Epithelial cell of esophagus (primary cell): ENCODE results near the gene LTBP3.
A peak's percentile ranks its signal among the peaks of the same experiment; 100 is the strongest.

Experiments
- DNase-seq: peaks from one replicate; pipeline ENCODE4 v3.0.0; 2010; ENCODE audit warnings: low read depth
- H3K4me3 ChIP-seq: 2 replicates; pipeline ENCODE4 v1.5.1; 2011; ENCODE audit warnings: mild to moderate bottlenecking, low read length, control low read depth
- CTCF ChIP-seq: IDR thresholded peaks from 2 replicates; pipeline ENCODE4 v1.5.1; 2011; ENCODE audit warnings: low read depth, mild to moderate bottlenecking, low read length, control low read depth, inconsistent platforms; ENCODE audit not compliant: insufficient read depth; ENCODE audit errors: missing control alignments

LTBP3 gene

GRCh38 chr11:65552388-65552951 is 5.7 kb downstream of the LTBP3 start:
- no peak for DNase-seq
- no peak for TF ChIP-seq CTCF
- H3K4me3 ChIP-seq = no peak overlapping the region

- DNase-seq = peak; percentile 54
- peak; percentile 52 for TF ChIP-seq CTCF
- no peak overlapping the region for H3K4me3 ChIP-seq
Measured at GRCh38 chr11:65551572-65552387, 6.4 kb downstream of the LTBP3 start.

GRCh38 chr11:65549096-65549495 is 9.1 kb downstream of the LTBP3 start:
- no peak overlapping the region for H3K4me3 ChIP-seq
- DNase-seq = no peak
- no peak for TF ChIP-seq CTCF

- no peak for TF ChIP-seq CTCF
- H3K4me3 ChIP-seq = no peak overlapping the region
- DNase-seq = no peak
Measured at GRCh38 chr11:65548395-65548794, 9.8 kb downstream of the LTBP3 start.

GRCh38 chr11:65547446-65548125 is 10.6 kb downstream of the LTBP3 start:
- H3K4me3 ChIP-seq = no peak overlapping the region
- no peak for DNase-seq
- no peak for TF ChIP-seq CTCF

GRCh38 chr11:65546217-65546958 is 11.8 kb downstream of the LTBP3 start:
- no peak for TF ChIP-seq CTCF
- DNase-seq = peak; percentile 88
- peak overlapping the region; percentile 35 for H3K4me3 ChIP-seq
